ENCODE results near the gene BBIP1.

DNA sequence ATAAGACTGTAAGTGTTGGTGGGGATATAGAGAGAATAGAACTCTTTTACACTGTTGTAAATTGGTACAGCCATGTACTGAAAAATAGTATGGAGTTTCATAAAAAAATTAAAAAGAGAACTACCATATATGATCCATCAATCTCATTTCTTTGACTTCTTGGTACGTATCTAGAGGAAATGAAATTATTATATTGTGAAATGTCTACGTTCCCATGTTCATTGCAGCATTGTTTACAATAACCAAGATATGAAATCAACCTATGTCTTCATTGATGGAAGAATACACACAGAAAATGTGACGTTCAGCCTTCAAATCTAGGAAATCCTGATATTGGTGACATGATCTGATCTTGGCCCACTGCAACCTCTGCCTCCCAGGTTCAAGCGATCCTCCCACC lies 32.4 kb upstream of the BBIP1 start:
- TF ChIP-seq, protein P1, sequence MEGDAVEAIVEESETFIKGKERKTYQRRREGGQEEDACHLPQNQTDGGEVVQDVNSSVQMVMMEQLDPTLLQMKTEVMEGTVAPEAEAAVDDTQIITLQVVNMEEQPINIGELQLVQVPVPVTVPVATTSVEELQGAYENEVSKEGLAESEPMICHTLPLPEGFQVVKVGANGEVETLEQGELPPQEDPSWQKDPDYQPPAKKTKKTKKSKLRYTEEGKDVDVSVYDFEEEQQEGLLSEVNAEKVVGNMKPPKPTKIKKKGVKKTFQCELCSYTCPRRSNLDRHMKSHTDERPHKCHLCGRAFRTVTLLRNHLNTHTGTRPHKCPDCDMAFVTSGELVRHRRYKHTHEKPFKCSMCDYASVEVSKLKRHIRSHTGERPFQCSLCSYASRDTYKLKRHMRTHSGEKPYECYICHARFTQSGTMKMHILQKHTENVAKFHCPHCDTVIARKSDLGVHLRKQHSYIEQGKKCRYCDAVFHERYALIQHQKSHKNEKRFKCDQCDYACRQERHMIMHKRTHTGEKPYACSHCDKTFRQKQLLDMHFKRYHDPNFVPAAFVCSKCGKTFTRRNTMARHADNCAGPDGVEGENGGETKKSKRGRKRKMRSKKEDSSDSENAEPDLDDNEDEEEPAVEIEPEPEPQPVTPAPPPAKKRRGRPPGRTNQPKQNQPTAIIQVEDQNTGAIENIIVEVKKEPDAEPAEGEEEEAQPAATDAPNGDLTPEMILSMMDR (IDR thresholded peaks at IDR 0.05; ENCODE audit: insufficient read depth, low read length, poor library complexity, severe bottlenecking): no peak
- no peak for TF ChIP-seq EZH2phosphoT487 (conservative IDR thresholded peaks at IDR 0.05; ENCODE audit: low read length)
